ENCODE results near the gene TBC1D23.

GRCh38 chr3:100266531-100266930 lies 5.7 kb downstream of the TBC1D23 start:
- TF ChIP-seq CTCF (conservative IDR thresholded peaks at IDR 0.05; ENCODE audit: low read length) (no peak), EZH2phosphoT487 (IDR thresholded peaks at IDR 0.05; ENCODE audit: borderline replicate concordance) (no peak)
